ENCODE measurements around the gene ZNF432. TPM values are rescaled to one million over a fixed set of nuclear protein-coding genes. Genes with fewer than 3 reads are reported as not detected.

ZNF432 gene
- total RNA-seq, 4 donors from 2014 or later, result 9.5 to 15.6 (median 13.1) TPM

GRCh38 chr19:52066258-52066863 lies 17.7 kb upstream of the ZNF432 start:
- no peak for TF ChIP-seq CTCF (IDR thresholded peaks at IDR 0.05; ENCODE audit: low read depth)

GRCh38 chr19:52065399-52065798 lies 16.8 kb upstream of the ZNF432 start:
- no peak for TF ChIP-seq CTCF (IDR thresholded peaks at IDR 0.05; ENCODE audit: low read depth)

GRCh38 chr19:52039169-52039568 lies 9.5 kb downstream of the ZNF432 start:
- TF ChIP-seq CTCF (IDR thresholded peaks at IDR 0.05; ENCODE audit: low read depth), result no peak

- TF ChIP-seq CTCF (IDR thresholded peaks at IDR 0.05; ENCODE audit: low read depth), result no peak
Observed at GRCh38 chr19:52034051-52034728, 14.4 kb downstream of the ZNF432 start.

DNA sequence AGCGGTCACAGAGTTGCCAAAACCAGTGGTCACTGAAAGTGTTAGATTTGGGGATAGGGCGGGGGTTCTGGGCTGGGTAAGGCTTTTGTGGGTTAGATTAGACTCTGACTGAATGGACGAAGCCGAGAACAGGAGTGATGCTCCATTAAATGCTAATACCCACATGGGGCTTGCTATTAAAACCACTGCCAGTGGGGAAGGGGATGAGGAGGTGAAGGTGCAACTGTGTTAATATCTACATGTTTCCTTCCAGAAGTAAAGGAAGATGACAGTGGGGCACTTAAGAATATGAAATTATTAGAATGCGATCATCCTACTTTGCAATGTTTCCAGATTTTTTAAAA lies 19.9 kb downstream of the ZNF432 start:
- TF ChIP-seq CTCF (IDR thresholded peaks at IDR 0.05; ENCODE audit: low read depth), result no peak

DNA sequence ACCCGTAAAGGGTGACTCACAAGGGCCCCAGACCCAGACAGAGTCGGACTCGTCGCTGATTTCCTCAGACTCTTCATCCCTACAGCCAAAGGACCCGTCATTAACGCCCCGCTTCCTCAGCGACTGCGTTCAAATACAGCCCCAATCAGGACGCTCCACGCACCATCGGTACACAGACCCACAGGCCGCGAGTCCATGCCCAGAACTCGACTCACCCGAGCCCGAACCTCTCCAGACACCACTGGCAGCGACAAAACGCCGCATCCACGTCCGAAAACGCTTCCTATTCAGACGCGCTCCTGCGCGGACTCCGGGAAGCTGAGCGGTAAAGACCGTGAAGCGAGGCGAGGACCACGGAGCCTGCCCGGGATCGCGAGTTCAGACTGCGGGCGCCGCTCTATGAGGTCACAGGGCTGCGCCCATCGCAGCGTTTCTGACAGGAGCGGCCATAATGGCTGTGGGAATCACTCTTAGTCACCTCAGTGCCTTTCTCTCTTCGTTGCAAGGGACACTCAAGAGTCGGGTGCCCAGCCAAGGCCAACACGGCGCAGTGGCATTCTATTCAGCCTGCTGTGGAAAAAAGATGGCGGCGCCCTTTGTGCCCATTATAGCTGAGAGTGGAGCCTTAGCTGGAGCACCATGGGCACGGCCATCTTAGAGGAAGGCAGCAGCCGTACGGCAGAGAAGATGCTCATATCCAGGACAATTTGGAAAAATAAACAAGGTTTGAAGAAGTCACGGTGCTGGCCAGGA lies 20.4 kb downstream of the ZNF432 start, which contains the start of gene ZNF614:
Gene ZNF614, minus strand, starts transcription at position 353 of the 753 bp plus-strand sequence. CDS start 2,634 bp downstream, outside the sequence.
- TF ChIP-seq CTCF (IDR thresholded peaks at IDR 0.05; ENCODE audit: low read depth), result no peak

DNA sequence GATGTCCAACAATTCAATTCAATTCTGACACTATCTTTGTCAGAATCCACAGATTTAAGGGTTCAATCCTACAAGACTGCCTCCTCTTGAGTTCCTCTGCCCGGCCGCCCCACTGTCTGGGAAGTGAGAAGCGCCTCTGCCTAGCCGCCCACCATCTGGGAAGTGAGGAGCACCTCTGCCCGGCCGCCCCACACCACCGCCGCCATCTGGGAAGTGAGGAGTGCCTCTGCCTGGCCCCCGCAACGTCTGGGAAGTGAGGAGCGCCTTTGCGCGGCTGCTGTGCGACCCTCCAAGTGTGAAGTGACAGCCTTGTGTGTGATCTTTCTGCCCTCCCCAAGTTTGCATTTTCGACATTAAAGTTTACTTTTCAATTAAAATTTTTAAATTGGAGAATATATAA lies 26.4 kb downstream of the ZNF432 start:
- no peak for TF ChIP-seq CTCF (IDR thresholded peaks at IDR 0.05; ENCODE audit: low read depth)
